Kidney (tissue), 14 donors: Measurements from ENCODE around the gene LDB1. TPM values are rescaled to one million over a fixed set of nuclear protein-coding genes. Genes with fewer than 3 reads are reported as not detected.

Experiments used
- DNase-seq, 5 donors: peaks; one replicate each; pipeline ENCODE4 v3.0.0-alpha.2; 2013 to 2020
- FAIRE-seq: peaks from 2 replicates; lab custom pipeline; 2012; peaks lifted over from hg19 to GRCh38; lab: Jason Lieb, UNC
- H3K27ac ChIP-seq, 2 donors: one replicate each; pipeline ENCODE4 v1.7.0; 2013; ENCODE audit warnings: low read depth in 2 of 2, low read length in 2 of 2, inconsistent platforms in 1 of 2
- H3K27me3 ChIP-seq: one replicate; pipeline ENCODE4 v1.7.1; 2013; ENCODE audit warnings: low read length, inconsistent platforms; ENCODE audit not compliant: control insufficient read depth, insufficient read depth
- H3K36me3 ChIP-seq, 3 donors: one replicate each; pipeline versions ENCODE4 v1.7.0 to v1.7.1; 2013; ENCODE audit warnings: low read length in 3 of 3, control low read depth in 1 of 3, inconsistent platforms in 1 of 3; ENCODE audit not compliant: insufficient read depth in 3 of 3, control insufficient read depth in 2 of 3
- H3K4me1 ChIP-seq, 3 donors: one replicate each; pipeline versions ENCODE4 v1.7.0 to v1.7.1; 2013; ENCODE audit warnings: low read length in 3 of 3, inconsistent platforms in 1 of 3, low read depth in 1 of 3; ENCODE audit not compliant: control insufficient read depth in 2 of 3, insufficient read depth in 2 of 3
- H3K4me3 ChIP-seq, 3 donors: one replicate each; pipeline versions ENCODE4 v1.7.0 to v1.8.1; 2013; ENCODE audit warnings: low read length in 3 of 3, control low read depth in 1 of 3, inconsistent platforms in 1 of 3
- H3K9ac ChIP-seq, 3 donors: one replicate each; pipeline versions ENCODE4 v1.7.0 to v1.7.1; 2013; ENCODE audit warnings: low read length in 3 of 3, control low read depth in 1 of 3, inconsistent platforms in 1 of 3
- H3K9me3 ChIP-seq, 3 donors: one replicate each; pipeline versions ENCODE4 v1.7.0 to v1.7.1; 2013; ENCODE audit warnings: low read length in 3 of 3, control low read depth in 1 of 3, inconsistent platforms in 1 of 3; ENCODE audit not compliant: control insufficient read depth in 2 of 3, insufficient read depth in 1 of 3
- intact Hi-C: fragments of 100-400 bp; cut with DNase I; formaldehyde crosslinking; loops from one replicate; pipeline ENCODE4 v1.11.1; 2022
- polyA plus RNA-seq: library from polyadenylated mRNA; stranded (reverse); fragments of 350-450 nt; fragmentation: Illumina TruSeq; extraction: RNeasy Lipid Tissue Mini Kit (QIAGEN cat#74804); gene quantifications from one replicate; pipeline ENCODE4 v1.2.3, GENCODE V29; 2014; ENCODE audit warnings: low read depth, low replicate concordance; ENCODE audit not compliant: insufficient read depth
- total RNA-seq: library from RNA; stranded (reverse); fragmentation: NEBNext Ultra II Directional; extraction: Animal tissue kit (Norgen Biotek cat#: 25700); gene quantifications from one replicate; pipeline ENCODE4 v1.2.1, GENCODE V29; 2021
- TF ChIP-seq, protein P1 (sequence below): IDR thresholded peaks from 3 replicates; pipeline ENCODE4 v1.5.1; 2012; ENCODE audit warnings: mild to moderate bottlenecking, moderate library complexity, borderline replicate concordance; ENCODE audit not compliant: insufficient read depth; ENCODE audit errors: extremely low read depth
- donor health status: control.
- donor health status: control.
- donor health status: control.
- donor health status: control.
- donor health status: control.
- donor health status: DM: yes; HTN: yes; CAD: no.
- donor health status: Normal renal cell carcinoma (clear cell type).

Gene LDB1
- total and polyA plus RNA-seq, 2 donors from 2014 or later, result 27.9 to 56.1 TPM

- Histone ChIP-seq H3K9me3 (no peaks in the 10 kb centered on the region), H3K36me3 (peaks cover 16 to 48% (median 45%) of the 10 kb centered on the region in 3 donors), H3K9ac (no peak overlapping the region), H3K4me1 (peaks cover 0 to 7% (median 5%) of the 10 kb centered on the region in 3 donors), H3K4me3 (no peak overlapping the region), H3K27me3 (no peaks in the 10 kb centered on the region), H3K27ac (no peak overlapping the region)
- peak in 2 of 5 donors; percentile 6 to 19 for DNase-seq
- FAIRE-seq, result no peak
- TF ChIP-seq, protein P1, sequence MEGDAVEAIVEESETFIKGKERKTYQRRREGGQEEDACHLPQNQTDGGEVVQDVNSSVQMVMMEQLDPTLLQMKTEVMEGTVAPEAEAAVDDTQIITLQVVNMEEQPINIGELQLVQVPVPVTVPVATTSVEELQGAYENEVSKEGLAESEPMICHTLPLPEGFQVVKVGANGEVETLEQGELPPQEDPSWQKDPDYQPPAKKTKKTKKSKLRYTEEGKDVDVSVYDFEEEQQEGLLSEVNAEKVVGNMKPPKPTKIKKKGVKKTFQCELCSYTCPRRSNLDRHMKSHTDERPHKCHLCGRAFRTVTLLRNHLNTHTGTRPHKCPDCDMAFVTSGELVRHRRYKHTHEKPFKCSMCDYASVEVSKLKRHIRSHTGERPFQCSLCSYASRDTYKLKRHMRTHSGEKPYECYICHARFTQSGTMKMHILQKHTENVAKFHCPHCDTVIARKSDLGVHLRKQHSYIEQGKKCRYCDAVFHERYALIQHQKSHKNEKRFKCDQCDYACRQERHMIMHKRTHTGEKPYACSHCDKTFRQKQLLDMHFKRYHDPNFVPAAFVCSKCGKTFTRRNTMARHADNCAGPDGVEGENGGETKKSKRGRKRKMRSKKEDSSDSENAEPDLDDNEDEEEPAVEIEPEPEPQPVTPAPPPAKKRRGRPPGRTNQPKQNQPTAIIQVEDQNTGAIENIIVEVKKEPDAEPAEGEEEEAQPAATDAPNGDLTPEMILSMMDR, result no peak
- intact Hi-C loops, result no loop called here
These were observed 37.1 kb upstream of the LDB1 start for GRCh38 chr10:102157224-102157623.

GRCh38 chr10:102154466-102155116 lies 34.4 kb upstream of the LDB1 start:
- H3K9me3 ChIP-seq, result no peaks in the 10 kb centered on the region
- H3K4me3 ChIP-seq, result no peak overlapping the region
- FAIRE-seq (no peak), DNase-seq (peak in 1 of 5 donors; percentile 33)
- TF ChIP-seq, protein P1, result no peak
- peaks cover 0 to 9% (median 7%) of the 10 kb centered on the region in 3 donors for H3K4me1 ChIP-seq
- no peaks in the 10 kb centered on the region for H3K27me3 ChIP-seq
- H3K36me3 ChIP-seq, result peaks cover 7 to 24% (median 20%) of the 10 kb centered on the region in 3 donors
- no peak overlapping the region for H3K9ac ChIP-seq
- intact Hi-C loops, result no loop called here
- no peak overlapping the region for H3K27ac ChIP-seq

DNA sequence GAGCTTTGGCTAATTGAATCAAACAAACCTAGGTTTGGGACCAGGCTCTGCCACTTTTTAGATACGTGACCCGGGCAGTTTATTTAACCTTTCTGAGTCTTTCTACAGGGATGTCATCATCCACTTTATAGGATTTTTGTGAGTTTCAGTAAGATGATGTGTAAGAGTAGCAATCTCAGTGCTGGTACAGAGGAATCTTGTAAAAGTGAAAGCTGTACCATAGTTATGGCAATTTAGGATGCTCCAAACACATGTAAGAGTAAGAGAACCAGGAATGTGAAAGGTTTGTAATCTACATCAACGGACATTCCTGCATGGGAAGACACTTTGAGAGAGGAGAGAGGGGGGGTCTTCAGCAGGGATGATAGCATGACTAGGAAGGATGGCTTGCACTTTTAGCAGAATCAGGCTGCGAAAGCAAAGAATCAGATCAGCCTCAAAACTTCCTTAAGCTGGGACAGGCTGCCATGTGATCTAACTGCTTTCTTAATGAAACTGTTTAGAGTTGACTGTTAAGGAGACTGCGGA lies 33.0 kb upstream of the LDB1 start:
- no peak for DNase-seq
- H3K4me1 ChIP-seq, result peaks cover 0 to 9% (median 7%) of the 10 kb centered on the region in 3 donors
- peaks cover 4 to 30% (median 19%) of the 10 kb centered on the region in 3 donors for H3K36me3 ChIP-seq
- peak overlapping the region; percentile 81 to 100 (median 89) for H3K4me3 ChIP-seq
- H3K9me3 ChIP-seq, result no peaks in the 10 kb centered on the region
- no peak for FAIRE-seq
- TF ChIP-seq, protein P1, result no peak
- no peaks in the 10 kb centered on the region for H3K27me3 ChIP-seq
- peak overlapping the region in 1 of 2 donors; percentile 92 for H3K27ac ChIP-seq
- intact Hi-C loops, result no loop called here
- H3K9ac ChIP-seq, result peak overlapping the region in 2 of 3 donors; percentile 78 to 97
